ENCODE results near the gene NOP53.
"Not testable (repeated sequence)": the region's sequence is repeated elsewhere in the genome, so short reads cannot be mapped to it uniquely, and the experiment has no call there.

DNA sequence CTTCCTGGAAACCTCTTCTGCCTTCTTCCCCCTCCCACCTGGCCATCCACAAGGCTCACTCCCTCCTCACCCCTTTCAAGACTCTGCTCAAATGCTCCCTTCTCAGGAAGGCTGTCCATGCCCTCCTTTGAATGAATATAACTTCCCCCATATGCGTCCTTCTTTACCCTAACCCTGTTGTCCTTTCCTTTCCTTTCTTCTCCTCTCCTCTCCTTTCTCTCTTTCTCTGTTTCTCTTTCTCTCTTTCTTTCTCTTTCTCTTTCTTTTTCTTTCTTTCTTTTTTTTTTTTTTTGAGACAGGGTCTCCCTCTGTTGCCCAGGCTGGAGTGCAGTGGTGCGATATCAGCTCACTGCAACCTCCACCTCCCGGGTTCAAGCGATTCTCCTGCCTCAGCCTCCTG is 17.1 kb upstream of the NOP53 start:
- TF ChIP-seq, protein P1, sequence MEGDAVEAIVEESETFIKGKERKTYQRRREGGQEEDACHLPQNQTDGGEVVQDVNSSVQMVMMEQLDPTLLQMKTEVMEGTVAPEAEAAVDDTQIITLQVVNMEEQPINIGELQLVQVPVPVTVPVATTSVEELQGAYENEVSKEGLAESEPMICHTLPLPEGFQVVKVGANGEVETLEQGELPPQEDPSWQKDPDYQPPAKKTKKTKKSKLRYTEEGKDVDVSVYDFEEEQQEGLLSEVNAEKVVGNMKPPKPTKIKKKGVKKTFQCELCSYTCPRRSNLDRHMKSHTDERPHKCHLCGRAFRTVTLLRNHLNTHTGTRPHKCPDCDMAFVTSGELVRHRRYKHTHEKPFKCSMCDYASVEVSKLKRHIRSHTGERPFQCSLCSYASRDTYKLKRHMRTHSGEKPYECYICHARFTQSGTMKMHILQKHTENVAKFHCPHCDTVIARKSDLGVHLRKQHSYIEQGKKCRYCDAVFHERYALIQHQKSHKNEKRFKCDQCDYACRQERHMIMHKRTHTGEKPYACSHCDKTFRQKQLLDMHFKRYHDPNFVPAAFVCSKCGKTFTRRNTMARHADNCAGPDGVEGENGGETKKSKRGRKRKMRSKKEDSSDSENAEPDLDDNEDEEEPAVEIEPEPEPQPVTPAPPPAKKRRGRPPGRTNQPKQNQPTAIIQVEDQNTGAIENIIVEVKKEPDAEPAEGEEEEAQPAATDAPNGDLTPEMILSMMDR (conservative IDR thresholded peaks at IDR 0.05; ENCODE audit: low read depth, low read length), result not testable (repeated sequence)
- not testable (repeated sequence) for TF ChIP-seq NFE2L2, POLR2A (IDR thresholded peaks at IDR 0.05; ENCODE audit: low read depth, low read length)
- TF ChIP-seq, protein P2, sequence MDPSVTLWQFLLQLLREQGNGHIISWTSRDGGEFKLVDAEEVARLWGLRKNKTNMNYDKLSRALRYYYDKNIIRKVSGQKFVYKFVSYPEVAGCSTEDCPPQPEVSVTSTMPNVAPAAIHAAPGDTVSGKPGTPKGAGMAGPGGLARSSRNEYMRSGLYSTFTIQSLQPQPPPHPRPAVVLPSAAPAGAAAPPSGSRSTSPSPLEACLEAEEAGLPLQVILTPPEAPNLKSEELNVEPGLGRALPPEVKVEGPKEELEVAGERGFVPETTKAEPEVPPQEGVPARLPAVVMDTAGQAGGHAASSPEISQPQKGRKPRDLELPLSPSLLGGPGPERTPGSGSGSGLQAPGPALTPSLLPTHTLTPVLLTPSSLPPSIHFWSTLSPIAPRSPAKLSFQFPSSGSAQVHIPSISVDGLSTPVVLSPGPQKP (IDR thresholded peaks at IDR 0.05; ENCODE audit: borderline replicate concordance, low read depth, low read length), result not testable (repeated sequence)

Data from IMR-90 (cell line).